Left kidney (tissue), 1 donor: Measurements from ENCODE around the gene LSG1. TPM values are rescaled to one million over a fixed set of nuclear protein-coding genes. Genes with fewer than 3 reads are reported as not detected.

Experiments used
- polyA plus RNA-seq: library from polyadenylated mRNA; unstranded; fragments of 120-200 nt; gene quantifications from one replicate; pipeline ENCODE4 v1.2.1, GENCODE V29; 2013; ENCODE audit not compliant: insufficient read length

The LSG1 gene
- polyA plus RNA-seq, 1 donor = 99.2 TPM

Other genes with a start within 250 kb of the LSG1 start
- 124 TPM for gene ATP13A3, start 185.2 kb downstream of the LSG1 start, polyA plus RNA-seq
- gene TMEM44, start 38.8 kb downstream of the LSG1 start, polyA plus RNA-seq = 22.6 TPM
- 3.7 TPM for gene FAM43A, start 13.7 kb upstream of the LSG1 start, polyA plus RNA-seq